ENCODE results near the gene TRIM46.

- no peak for TF ChIP-seq CTCF (IDR thresholded peaks at IDR 0.05)
- no peak for TF ChIP-seq ZFX (IDR thresholded peaks at IDR 0.05; ENCODE audit: borderline replicate concordance)
These were observed 12.6 kb downstream of the TRIM46 start for GRCh38 chr1:155186067-155186793.
